SW 1271 (cell line): ENCODE data around the gene CBARP.

Source experiments
- DNase-seq, 2 experiments: peaks; one replicate each; lab custom pipeline; 2025; lab: John Stamatoyannopoulos, UW

CBARP gene

GRCh38 chr19:1239796-1240737 is 2.3 kb upstream of the CBARP start:
- DNase-seq: peak; percentile 61 to 79

DNA sequence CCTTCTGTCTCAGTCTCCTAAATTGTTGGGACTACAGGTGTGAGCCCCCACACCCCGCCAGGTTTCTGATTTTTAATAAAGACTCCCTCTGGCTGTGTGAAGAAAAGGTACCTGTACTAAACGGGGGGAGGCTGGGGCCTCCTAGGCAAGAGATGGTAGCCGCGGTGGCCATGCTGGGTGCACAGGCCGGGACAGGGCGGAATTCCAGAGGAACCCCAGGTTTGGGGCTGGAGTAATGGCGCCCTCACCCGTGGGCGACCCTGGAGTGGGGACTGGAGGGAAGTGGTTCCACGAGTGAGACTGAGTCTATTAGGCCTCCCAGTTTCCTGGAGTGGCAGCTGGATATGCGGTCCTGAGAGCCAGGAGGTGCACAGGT is 1.6 kb upstream of the CBARP start:
- no peak for DNase-seq

- no peak for DNase-seq
Measured at GRCh38 chr19:1238369-1239303, 831 bp upstream of the CBARP start.

GRCh38 chr19:1237027-1237659 is 662 bp downstream of the CBARP start:
- no peak for DNase-seq

GRCh38 chr19:1236576-1236975 is 1.2 kb downstream of the CBARP start:
- no peak for DNase-seq

DNA sequence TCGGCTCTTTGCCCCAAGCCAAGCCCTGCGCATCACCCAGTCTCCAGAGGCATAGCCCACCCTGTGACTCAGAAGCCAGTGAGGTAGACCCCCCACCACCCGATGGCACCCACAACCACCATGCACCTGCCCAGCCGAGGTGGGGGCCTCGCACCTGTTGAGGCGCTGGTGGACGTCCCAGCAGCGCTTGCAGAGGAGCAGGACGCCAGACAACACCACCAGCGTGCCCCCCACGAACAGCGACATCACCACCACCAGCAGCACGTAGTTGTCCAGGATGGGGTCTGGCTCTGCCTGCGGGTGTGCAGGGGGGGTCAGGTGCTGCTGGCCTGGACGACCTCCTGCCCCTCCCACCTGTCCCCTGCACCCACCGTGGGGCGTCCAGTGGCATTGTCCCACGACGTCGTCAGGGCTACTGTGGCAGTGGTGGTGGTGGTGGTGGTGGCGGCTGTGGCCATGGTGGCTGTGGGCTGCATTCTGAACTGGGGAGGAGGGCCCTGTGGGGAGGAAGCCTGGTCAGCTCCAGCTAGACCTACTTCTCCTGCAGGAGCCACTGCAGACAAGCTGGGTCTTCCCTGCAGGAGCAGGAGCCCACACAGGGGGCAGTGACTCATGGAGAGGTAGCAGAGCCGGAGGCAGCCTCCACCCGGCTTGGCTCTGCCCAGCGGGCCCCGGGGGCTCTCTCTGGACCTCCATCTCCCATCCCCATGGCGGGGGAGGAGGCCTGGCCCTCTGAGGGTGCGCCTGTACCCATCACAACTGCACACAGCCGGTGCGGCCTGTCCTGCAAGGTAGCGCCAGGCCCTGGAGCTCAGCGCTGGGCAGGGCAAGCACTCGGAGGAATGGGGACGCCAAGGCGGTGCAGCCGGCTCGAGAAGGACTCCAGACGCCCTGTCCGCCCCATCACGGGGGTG is 1.9 kb downstream of the CBARP start:
- no peak for DNase-seq

GRCh38 chr19:1234955-1235380 is 2.8 kb downstream of the CBARP start:
- no peak for DNase-seq

DNA sequence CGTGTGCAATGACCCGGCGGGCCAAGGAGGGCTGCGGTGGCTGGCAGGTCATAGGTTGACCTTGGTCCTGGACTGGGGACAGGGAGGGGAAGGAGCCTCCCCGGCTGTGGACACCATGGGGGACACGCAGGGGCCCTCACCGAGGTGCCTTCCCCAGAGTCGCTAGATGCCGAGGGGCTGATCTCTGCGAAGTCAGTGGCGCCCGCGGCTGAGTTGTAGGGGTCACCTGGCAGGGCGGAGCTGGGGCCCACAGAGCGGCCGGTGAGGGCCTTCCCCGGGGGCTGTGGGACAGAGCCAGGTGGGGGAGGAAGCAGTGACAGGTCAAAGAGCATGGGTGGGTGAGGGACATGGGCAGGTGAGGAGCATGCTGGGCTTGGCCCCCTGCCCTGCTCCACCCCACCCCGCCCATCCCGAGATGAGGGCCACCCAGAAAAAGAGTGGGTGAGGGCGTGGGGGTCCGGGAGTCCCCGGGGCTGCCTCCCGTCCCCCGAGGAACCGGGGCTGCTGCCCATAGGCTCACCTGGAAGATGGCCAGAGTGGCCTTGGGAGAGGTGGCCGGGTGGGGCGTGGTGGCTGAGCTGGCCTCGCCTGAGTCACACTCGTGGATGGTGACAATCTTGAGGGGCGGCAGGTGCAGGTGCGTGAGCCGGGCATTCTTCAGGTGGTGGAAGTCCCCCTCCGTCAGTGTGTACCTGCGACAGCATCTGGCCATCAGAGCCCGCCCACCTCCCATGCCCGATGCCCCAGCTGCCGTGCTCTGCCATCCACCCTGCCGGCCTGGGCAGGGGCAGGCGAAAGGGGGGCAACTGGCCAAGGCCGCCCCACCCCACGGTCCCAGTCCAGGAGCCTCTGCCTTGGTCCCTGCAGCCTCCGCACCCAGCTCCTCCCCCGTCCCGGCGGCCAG is 3.5 kb downstream of the CBARP start:
- no peak for DNase-seq

DNA sequence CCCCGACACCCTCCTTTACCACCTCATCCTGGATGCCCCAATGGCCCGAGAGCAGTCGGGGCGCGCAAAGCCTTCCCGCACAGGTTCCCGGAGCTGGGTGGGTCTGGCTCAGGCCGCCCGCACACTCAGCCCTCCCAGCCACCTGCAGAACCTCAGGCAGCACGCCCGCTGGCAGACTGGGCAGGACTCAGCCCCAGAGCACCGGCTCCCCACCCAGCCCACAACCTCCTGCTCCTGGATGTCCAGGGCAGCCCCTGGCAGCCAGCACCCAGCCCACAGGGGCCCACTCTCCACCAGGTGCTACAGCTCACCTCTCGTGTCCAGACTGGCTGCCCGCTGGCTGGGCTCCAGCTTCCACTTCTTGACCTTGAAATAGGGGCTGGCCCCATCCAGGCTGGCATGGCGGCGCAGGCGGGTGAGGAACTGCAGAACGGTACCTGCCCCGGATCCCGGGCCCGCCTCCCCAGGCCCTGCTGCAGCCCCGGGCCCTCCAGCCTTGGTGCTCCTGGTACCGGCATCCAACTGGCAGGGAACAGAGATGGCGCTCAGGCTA is 4.6 kb downstream of the CBARP start:
- DNase-seq: no peak

GRCh38 chr19:1232652-1233072 is 5.1 kb downstream of the CBARP start:
- DNase-seq: no peak

DNA sequence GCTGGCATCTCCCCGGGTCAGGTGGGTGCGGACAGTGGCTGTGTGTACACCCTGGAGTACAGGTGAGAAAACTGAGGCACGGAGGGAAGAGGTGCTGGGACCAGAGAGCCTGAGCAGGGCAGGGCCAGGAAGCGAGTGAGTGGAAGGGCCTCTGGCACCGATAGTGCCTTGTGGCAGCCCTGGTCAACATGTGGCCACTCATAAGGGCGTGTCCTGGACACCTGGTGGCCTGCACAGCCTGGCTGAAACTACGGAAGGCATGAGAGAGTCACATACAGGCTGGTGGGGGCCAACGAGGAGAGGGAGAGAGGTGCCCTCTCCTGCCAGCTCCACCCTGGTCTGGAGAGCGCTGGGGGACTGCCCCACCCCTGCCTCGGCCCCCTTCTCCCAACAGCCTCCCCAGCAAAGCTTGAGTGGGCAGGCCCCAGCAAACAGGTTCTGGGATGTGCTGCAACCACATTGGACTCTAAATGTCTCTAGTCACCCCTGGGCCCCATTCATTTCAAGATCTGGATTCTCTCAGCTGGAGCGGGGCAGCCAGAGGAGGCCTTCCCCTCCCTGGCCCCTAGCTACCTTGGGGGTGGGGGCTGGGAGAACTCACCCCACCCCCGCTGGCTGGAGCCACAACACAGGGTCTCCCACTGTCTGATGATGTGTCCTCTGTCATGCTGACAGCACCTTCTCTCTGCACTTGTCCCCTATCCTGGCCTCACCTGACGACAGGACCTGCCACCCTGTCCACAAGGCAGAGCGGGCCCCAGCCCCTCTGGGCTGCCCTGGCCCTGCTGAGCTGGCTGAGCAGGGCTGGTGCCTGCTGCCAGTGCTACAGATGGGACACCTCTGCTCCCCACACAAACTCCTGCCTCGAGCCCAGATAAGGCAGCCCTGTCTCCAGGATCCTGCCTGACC is 5.8 kb downstream of the CBARP start:
- DNase-seq: no peak

- no peak for DNase-seq
Measured at GRCh38 chr19:1230783-1231489, 6.9 kb downstream of the CBARP start.

DNA sequence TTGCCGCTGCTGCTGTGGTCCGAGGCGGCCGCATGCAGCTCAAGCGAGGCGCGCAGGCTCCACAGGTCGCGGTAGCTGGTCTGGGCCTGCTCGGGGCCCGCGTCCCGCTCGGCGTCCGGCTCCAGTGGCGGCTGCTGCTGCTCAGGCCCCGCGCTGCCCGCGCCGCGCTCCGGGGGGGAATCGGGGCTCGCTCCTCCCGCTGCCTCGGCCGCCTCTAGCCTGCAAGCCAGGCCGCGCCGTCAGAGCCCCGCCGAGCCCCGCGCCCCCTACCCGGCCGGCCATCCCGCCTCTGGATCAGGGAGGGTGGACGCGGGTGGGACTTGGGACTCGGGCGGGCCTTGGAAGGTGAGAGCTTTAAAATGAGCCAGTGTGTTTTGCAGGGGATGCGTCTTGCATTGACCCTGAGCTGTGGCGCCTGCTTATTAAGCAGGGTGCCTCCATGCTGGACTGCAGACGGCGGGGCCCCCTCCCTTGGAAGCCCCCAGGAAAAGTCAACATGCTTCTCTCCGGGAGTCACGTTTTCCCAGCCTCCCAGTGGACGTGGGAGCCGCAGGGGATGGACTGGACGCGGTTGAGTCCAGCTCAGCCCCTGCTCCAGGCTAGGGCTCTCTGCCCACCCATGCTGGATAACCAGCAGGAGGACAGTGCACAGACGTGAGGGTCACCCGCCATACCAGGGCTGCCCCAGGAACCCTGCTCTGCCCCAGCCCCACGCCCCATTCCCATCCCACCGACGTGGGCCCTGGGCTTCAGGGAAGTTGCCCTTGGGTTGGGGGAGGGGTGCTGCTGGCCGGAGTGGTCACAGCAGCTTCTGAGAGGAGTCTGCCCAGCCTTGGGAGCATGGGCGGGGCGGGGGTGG is 7.7 kb downstream of the CBARP start:
- DNase-seq: no peak

DNA sequence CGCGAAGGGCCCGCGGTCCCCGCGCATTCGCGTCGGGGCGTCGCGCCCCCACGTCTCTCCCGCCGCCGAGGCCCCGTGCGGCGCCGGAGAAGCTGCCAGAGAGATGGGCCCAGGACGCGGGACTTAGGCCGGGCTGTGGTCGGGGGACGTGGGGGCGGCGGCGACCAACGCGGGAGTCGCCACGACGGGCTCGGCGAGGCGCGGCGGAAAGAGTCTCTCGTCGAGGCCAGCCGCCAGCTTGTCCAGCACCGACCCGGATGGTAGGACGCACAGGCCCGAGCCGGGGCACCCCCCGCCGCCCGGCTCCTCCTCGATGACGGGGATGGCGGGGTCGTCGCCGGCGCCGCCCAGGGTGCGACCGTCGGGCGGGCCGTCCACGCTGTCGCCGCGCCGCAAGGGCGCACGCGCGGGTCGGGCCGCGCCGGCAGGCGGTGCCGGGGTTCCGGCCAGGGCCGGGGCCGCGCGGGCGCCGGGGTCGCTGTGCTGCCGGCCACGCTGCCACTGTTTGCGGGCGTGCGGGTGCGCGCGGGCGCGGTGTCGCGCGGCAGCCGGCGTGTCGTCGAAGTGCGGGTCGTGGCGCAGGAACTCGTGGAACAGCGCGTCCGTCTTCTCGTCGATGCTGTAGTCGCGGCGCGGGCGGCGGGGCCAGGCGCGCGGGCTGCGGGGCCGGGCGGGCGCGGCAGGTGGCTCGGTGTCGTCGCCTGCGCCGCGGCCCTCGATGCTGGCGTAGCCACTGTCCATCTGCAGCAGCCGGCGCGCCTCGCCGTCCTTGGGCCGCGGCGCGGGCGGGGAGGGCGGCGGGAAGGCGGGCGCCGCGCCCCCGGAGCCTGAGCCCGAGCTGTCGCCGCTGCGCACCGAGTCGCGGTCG is 8.5 kb downstream of the CBARP start:
- DNase-seq: no peak

DNA sequence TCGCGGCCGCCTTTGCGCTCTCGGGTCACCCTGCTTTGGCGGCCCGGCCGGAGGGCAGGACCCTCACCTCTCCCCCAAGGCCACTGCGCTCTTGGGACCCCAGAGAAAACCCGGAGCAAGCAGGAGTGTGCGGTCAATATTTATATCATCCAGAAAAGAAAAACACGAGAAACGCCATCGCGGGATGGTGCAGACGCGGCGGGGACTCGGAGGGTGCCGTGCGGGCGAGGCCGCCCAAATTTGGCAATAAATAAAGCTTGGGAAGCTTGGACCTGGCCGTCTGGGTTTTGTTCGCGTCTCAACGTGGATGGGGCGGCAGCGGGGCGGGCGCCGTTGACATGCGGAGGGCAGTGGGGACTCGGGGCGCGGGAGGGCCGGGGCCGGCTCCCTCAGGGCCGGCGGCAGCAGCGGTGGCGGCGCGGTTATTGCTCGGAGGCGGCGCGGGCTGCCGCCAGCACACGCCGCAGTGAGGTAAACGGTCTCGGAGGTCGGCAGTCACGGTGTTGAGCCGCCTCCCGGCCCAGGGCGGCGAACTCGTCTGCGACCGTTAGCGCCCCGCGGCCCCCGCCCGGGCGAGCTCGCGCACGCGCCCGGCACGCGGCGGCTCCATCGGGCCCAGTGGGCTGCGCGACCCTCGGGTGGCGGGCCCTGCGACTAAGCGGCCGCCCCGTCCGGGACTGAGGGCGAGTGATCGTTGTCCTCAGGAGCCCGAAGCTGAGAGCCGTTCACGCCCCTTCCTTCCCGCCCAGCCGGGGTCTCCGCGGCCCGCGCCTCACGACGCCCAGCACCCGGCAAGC is 9.4 kb downstream of the CBARP start:
- DNase-seq: no peak
